SK-N-SH (cell line): ENCODE measurements around the gene AHDC1. TPM values are rescaled to one million over a fixed set of nuclear protein-coding genes. Genes with fewer than 3 reads are reported as not detected.

Experiments
- CTCF ChIA-PET: fragments of 300-600, 350-600 bp; formaldehyde crosslinking; extraction: SDS; loops from one replicate; lab custom pipeline; 2021; lab: Yijun Ruan, JAX
- POLR2A ChIA-PET: fragments of 350-600 bp; sonication (Branson Sonifier 250); formaldehyde crosslinking; extraction: SDS; loops from one replicate; lab custom pipeline; 2020; ENCODE audit warnings: antibody characterized with exemption, inconsistent platforms; lab: Yijun Ruan, JAX
- DNase-seq: peaks from one replicate; pipeline ENCODE4 v3.0.0; 2012
- H2AFZ ChIP-seq: fragments of 200-600 bp; sonication (generic); 2 replicates; pipeline ENCODE4 v1.8.1; 2016; ENCODE audit warnings: antibody characterized with exemption, mild to moderate bottlenecking, low read depth
- H3F3A ChIP-seq: fragments of 200-600 bp; sonication (generic); replicated peaks from 2 replicates; pipeline ENCODE3; 2016; ENCODE audit warnings: antibody characterized with exemption, mild to moderate bottlenecking; ENCODE audit not compliant: insufficient read depth
- H3K27ac ChIP-seq, 2 experiments: fragments of 200-500 bp in 1 of 2; fragments of 200-600 bp in 1 of 2; sonication (Bioruptor generic) in 1 of 2; sonication (generic), shearing (Covaris generic) in 1 of 2; 2 replicates each; pipeline versions ENCODE4 v1.5.1 to v1.6.1; 2014 to 2016; ENCODE audit warnings: low read depth in 2 of 2, inconsistent platforms in 1 of 2, low read length in 1 of 2, mild to moderate bottlenecking in 1 of 2, mixed read lengths in 1 of 2
- H3K27me3 ChIP-seq: fragments of 200-600 bp; sonication (generic), shearing (Covaris generic); 2 replicates; pipeline ENCODE4 v1.6.1; 2016; ENCODE audit warnings: mixed run types; ENCODE audit not compliant: insufficient read depth
- H3K36me3 ChIP-seq, 2 experiments: fragments of 200-500 bp in 1 of 2; fragments of 200-600 bp in 1 of 2; sonication (Bioruptor generic) in 1 of 2; sonication (generic) in 1 of 2; replicated peaks in 1 of 2; 2 replicates each; pipeline versions ENCODE3 to v1.5.1; 2014 to 2016; ENCODE audit warnings: low read length in 1 of 2, mild to moderate bottlenecking in 1 of 2; ENCODE audit not compliant: insufficient read depth in 2 of 2, control insufficient read depth in 1 of 2
- H3K4me1 ChIP-seq, 2 experiments: fragments of 200-500 bp in 1 of 2; fragments of 200-600 bp in 1 of 2; sonication (Bioruptor generic) in 1 of 2; sonication (generic), shearing (Covaris generic) in 1 of 2; 2 replicates each; pipeline versions ENCODE4 v1.5.1 to v1.6.1; 2014 to 2016; ENCODE audit warnings: low read depth in 1 of 2, low read length in 1 of 2, mixed run types in 1 of 2; ENCODE audit not compliant: insufficient read depth in 2 of 2, control insufficient read depth in 1 of 2
- H3K4me2 ChIP-seq: fragments of 200-600 bp; sonication (generic), shearing (Covaris generic); 2 replicates; pipeline ENCODE4 v1.6.1; 2017; ENCODE audit warnings: mixed run types
- H3K4me3 ChIP-seq, 2 experiments: fragments of 200-500 bp in 1 of 2; fragments of 200-600 bp in 1 of 2; sonication (Bioruptor generic) in 1 of 2; sonication (generic), shearing (Covaris generic) in 1 of 2; 2 replicates each; pipeline versions ENCODE4 v1.5.1 to v1.8.1; 2014 to 2016; ENCODE audit warnings: low read depth in 2 of 2, inconsistent platforms in 1 of 2, low read length in 1 of 2, mild to moderate bottlenecking in 1 of 2, mixed read lengths in 1 of 2, moderate library complexity in 1 of 2
- H3K79me2 ChIP-seq: fragments of 200-600 bp; sonication (generic); 2 replicates; pipeline ENCODE4 v1.8.1; 2017; ENCODE audit warnings: mild to moderate bottlenecking; ENCODE audit not compliant: insufficient read depth
- H3K9ac ChIP-seq: fragments of 200-600 bp; sonication (generic); 2 replicates; pipeline ENCODE4 v1.6.1; 2017; ENCODE audit warnings: mixed run types
- H3K9me2 ChIP-seq: fragments of 200-600 bp; sonication (generic); 2 replicates; pipeline ENCODE4 v1.6.1; 2017; ENCODE audit warnings: mixed run types
- H3K9me3 ChIP-seq: fragments of 200-600 bp; sonication (generic); 2 replicates; pipeline ENCODE4 v1.6.1; 2017; ENCODE audit warnings: mixed run types, mild to moderate bottlenecking, moderate library complexity
- H4K20me1 ChIP-seq: fragments of 200-600 bp; sonication (generic); 2 replicates; pipeline ENCODE4 v1.6.1; 2017; ENCODE audit warnings: mild to moderate bottlenecking, mixed run types; ENCODE audit not compliant: insufficient read depth
- CHD2 ChIP-seq: fragments of 150-350 bp; IDR thresholded peaks from 2 replicates; pipeline ENCODE4 v1.6.1; 2018; ENCODE audit warnings: low read length; ENCODE audit not compliant: partially characterized antibody
- CTCF ChIP-seq: fragments of 200-600 bp; sonication (generic); IDR thresholded peaks from 2 replicates; pipeline ENCODE4 v1.6.1; 2017; ENCODE audit warnings: antibody characterized with exemption, mild to moderate bottlenecking, moderate library complexity
- EP300 ChIP-seq, 2 experiments: IDR thresholded peaks; 2 replicates each; pipeline versions ENCODE4 v1.4.0 to v1.6.1; 2012; ENCODE audit warnings: borderline replicate concordance in 1 of 2, low read depth in 1 of 2, low read length in 1 of 2
- FOXJ3 ChIP-seq: sonication (generic); formaldehyde crosslinking; IDR thresholded peaks from 2 replicates; pipeline ENCODE4 v1.5.1; 2020; ENCODE audit warnings: mild to moderate bottlenecking, missing genetic modification reagents
- FOXM1 ChIP-seq: IDR thresholded peaks from 2 replicates; pipeline ENCODE4 v1.4.0; 2012; ENCODE audit warnings: low read depth, mild to moderate bottlenecking
- IRF3 ChIP-seq: fragments of 150-350 bp; IDR thresholded peaks from 2 replicates; pipeline ENCODE4 v1.6.1; 2016; ENCODE audit warnings: mild to moderate bottlenecking, low read depth, low read length
- MAX ChIP-seq: IDR thresholded peaks from 2 replicates; pipeline ENCODE4 v1.4.0; 2012; ENCODE audit warnings: low read depth
- MEF2A ChIP-seq: IDR thresholded peaks from 2 replicates; pipeline ENCODE4 v1.4.0; 2012; ENCODE audit warnings: low read depth, borderline replicate concordance
- MXI1 ChIP-seq: IDR thresholded peaks from 2 replicates; pipeline ENCODE4 v1.6.1; 2012; ENCODE audit warnings: mild to moderate bottlenecking, low read depth, low read length, improper control_type of control experiment
- POLR2AphosphoS5 ChIP-seq: IDR thresholded peaks from 2 replicates; pipeline ENCODE4 v1.6.1; 2012; ENCODE audit warnings: low read depth, low read length
- RCOR1 ChIP-seq: fragments of 150-350 bp; IDR thresholded peaks from 2 replicates; pipeline ENCODE4 v1.6.1; 2017; ENCODE audit warnings: antibody characterized with exemption, low read length
- REST ChIP-seq: IDR thresholded peaks from 2 replicates; pipeline ENCODE4 v1.6.1; 2012; ENCODE audit warnings: mild to moderate bottlenecking, low read depth, low read length, moderate library complexity
- SIN3A ChIP-seq: IDR thresholded peaks from 2 replicates; pipeline ENCODE4 v1.6.1; 2012; ENCODE audit warnings: low read depth, mild to moderate bottlenecking, low read length, moderate library complexity, borderline replicate concordance
- TEAD4 ChIP-seq: IDR thresholded peaks from 2 replicates; pipeline ENCODE4 v1.4.0; 2012; ENCODE audit warnings: mild to moderate bottlenecking, borderline replicate concordance; ENCODE audit not compliant: insufficient read depth
- WGBS: methylation state at CpG from one replicate; pipeline ENCODE4 v1.1.6; 2017; ENCODE audit warnings: low lambda C conversion rate; 5-methylcytosine and 5-hydroxymethylcytosine counted together
- polyA plus RNA-seq, 3 experiments: library from polyadenylated mRNA; depleted of rRNA; stranded (reverse); fragments of >200 nt; gene quantifications; 2 replicates each; pipeline ENCODE4 v1.2.3, GENCODE V29; 2012

The AHDC1 gene
- polyA plus RNA-seq, 1 of the 3 experiments (the other 2 are of a cell fraction): 8.5 TPM

- H3K4me1 ChIP-seq: peaks cover 65 to 82% of the 10 kb centered on the region in 2 experiments
- 77% methylated on average over 17 of the region's 17 CpGs for WGBS
- H4K20me1 ChIP-seq: peaks cover 87% of the 10 kb centered on the region
- DNase-seq: no peak
- POLR2A ChIA-PET: no interaction called here
- peaks cover 92% of the 10 kb centered on the region for H3K79me2 ChIP-seq
- no peaks in the 10 kb centered on the region for H3K9me2 ChIP-seq
- H3K9ac ChIP-seq: no peak overlapping the region
- peaks cover 3% of the 10 kb centered on the region for H3F3A ChIP-seq
- TF ChIP-seq MEF2A (no peak), SIN3A (no peak), MXI1 (no peak), TEAD4 (no peak), IRF3 (no peak), FOXJ3 (no peak), FOXM1 (no peak), CHD2 (no peak), EP300 (IDR thresholded peaks at IDR 0.05; ENCODE audit: borderline replicate concordance in 1 of 2, low read depth in 1 of 2, low read length in 1 of 2) (no peak), RCOR1 (no peak), CTCF (no peak), MAX (no peak), POLR2AphosphoS5 (no peak), REST (no peak)
- H3K27me3 ChIP-seq: no peaks in the 10 kb centered on the region
- H3K27ac ChIP-seq: 0 out of 4 replicates have a peak overlapping the region, but pooled peaks of 1 of the 2 experiments have one; percentile 22
- no peak overlapping the region for H2AFZ ChIP-seq
- no peaks in the 10 kb centered on the region for H3K36me3 ChIP-seq
- peak overlapping the region; percentile 66; the same call in 1 of the 2 replicates for H3K4me2 ChIP-seq
- no peak overlapping the region for H3K4me3 ChIP-seq
- H3K9me3 ChIP-seq: no peaks in the 10 kb centered on the region
- CTCF ChIA-PET: interaction anchor here (1.1 to 27.7 kb wide), 8 partner anchors 12 to 298 kb away, joined by 3 to 603 read pairs (median 3); no protein-coding TSS in a partner anchor
Observed at GRCh38 chr1:27594564-27595510, 9.1 kb downstream of the AHDC1 start.
